HG03378 (cell line): ENCODE data around the gene CHST6.
"Not testable (repeated sequence)": the region's sequence is repeated elsewhere in the genome, so short reads cannot be mapped to it uniquely, and the experiment has no call there.

Experiments
- ATAC-seq: cut with Tn5 transposase; IDR thresholded peaks from one replicate; pipeline ENCODE4 v1.9.1; 2021; ENCODE audit warnings: mild to moderate bottlenecking, moderate library complexity; ENCODE audit not compliant: unreplicated experiment

The CHST6 gene

DNA sequence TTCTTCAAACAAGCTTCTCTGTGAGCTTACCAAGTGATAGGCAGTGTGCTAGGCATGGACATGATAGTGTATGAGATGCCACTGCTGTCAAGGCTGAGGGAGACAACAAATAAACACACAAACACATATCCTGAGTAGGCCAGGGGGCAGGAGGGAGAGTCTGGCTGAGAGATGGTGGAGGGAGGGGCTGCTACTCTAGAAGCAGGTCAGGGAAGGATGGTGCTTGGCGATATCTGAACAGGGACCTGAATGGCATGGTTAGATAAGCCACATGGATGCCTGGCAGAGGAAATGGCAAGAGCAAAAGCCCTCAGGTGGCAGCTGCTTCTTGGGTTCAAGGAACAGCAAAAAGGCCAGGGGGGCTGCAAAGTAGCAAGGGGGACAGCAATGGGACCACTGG, 8.6 kb upstream of the CHST6 start:
- ATAC-seq: no peak

DNA sequence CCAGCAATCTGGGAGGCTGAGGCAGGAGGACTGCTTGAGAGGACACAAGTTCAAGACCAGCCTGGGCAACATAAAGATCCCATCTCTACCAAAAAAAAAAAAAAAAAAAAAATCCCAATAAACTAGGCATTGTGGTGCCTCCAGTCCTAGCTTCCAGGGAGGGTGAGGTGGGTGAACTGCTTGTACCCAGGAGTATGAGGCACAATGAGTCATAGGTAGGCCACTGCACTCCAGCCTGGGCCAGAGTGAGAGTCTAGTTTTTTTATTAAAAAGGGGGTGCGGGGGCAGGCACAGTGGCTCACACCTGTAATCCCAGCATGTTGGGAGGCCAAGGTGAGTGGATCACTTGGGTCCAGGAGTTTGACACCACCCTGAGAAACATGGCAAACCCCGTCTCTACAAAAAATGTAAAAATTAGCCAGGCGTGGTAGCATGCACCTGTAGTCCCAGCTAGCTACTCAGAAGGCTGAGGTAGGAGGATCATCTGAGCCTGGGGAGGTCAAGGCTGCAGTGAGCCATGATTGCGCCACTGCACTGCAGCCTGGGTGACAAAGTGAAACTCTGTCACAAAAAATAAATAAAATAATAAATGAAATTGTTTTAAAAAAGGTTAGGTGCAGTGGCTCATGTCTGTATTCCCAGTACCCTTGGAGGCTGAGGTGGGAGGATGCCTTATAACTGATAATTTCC, 7.8 kb upstream of the CHST6 start:
- ATAC-seq: no peak

DNA sequence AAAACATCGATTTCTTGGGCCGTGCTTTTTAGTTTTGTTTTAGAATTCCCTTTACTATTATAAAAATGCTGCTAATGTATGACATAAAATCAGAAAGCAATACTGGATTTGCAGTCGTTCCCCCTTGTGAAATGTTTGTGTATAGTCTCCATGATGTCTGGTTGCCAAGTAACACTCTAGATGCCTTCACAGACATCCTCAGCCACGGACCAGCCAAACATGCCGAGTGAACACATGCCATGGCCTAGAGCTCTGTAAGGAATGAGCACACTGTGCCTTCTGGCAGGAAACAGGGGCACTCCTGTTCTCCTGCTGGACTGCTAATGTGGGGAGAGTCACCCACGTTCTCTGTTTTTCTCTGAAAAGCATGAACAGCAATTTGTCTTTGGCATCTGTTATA, 6.6 kb upstream of the CHST6 start:
- not testable (repeated sequence) for ATAC-seq

DNA sequence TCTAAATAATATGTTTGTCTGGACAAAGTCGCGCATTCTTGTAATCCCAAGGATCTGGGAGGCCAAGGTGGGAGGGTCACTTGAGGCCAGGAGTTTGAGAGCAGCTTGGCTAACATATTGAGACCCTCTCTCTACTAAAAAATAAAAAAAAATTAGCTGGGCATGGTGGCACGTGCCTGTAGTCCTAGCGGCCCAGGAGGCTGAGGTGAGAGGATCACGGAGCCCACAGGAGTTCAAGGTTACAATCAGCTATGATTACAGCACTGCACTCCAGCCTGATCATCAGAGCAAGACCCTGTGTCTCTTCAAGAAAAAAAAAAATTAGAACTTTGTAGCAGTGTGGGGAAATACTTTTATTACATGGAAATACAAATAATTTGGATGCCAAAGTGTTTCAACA, 6.1 kb upstream of the CHST6 start:
- no peak for ATAC-seq

DNA sequence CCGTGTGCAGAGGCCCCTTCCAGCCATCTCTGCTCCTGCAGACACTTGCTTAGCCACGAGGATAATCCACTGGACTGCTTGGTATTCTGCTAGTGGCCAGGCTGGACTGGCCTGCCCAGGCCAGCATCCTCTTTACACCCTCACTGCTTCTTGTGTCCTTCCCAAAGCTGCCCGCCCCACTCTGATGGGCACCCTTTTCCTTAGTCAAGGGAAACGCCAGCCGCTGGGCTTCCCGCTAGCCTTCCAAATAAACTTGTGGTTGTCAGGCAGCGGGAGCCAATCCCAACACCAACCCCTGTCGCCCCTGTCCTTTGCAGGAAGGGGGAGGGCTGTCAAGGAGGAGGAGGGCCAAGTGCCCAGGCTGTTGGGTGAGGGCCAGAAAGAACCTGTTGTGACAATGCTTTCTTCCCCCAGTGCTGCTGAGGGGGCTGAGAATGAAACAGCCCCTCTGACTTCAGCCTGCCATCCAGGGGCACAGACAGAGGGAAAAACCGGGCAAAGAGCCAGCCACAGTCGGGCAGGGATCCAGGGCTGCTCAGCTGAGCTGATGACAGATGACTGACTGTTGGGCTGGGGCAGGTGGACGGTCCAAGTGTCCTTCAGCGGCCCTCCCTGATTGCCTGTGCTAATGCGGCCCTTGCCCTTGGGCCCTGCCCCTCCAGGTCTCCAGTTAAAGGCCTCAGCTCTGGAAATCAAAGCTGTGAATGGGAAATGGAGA, 3.5 kb upstream of the CHST6 start:
- not testable (repeated sequence) for ATAC-seq

DNA sequence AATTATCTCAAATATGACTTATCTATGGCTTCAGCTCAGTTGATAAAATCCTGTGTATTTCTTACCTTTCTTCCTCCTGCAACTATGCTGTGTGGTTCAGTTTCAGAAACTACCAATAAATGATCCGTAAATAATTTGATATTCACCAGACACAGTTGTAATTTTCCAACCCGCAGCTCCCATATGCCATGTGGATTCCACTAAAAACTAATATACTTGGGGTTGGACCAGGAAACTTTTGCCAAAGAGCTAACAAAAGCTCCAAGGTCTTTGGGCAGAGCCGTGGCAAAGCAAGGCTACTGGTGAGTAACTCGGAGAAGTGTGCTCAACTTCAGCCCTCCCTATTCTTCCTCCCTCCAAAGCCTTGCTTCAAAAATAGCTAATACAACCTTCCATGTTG, 2.3 kb upstream of the CHST6 start:
- ATAC-seq: no peak

DNA sequence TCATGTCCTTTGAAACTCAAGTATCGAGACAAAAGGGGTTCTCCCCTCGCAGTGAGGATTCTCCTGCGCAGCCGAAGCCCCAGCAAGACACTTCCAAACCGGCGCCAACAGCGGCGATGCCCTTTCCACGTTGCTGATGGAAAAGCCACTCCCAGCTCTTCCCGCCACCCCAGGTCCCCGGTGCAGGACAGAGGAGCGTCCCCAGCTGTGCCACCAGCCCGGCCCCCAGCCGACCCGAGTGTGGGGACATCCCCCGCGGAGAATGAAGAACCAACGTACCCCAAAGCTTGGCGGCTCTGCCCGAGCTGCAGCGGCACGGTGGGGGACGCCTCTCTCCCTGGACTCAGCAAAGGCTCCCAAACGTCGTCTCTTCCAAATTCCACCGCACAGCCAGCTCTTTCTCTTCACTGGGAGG, 573 bp downstream of the CHST6 start:
- no peak for ATAC-seq

DNA sequence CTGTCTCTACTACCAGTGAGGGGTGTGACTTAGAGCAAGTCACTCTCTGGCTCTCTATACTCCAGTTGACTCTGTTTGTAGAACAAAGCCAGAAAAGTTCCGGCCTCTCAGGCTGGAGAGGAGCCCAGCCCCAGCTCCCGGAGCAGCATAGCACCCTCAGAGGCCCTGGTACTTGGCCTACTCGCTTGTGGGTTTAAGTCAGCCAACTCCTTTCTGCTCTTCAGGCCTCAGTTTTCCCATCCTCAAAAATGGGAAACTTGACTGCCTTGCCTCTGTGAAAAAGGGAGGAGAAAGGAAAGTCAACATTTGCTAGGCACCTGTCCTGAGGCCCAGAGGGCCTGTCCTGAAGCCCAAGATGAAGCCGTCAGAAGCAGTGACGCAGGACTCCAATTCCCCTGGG, 1.1 kb downstream of the CHST6 start:
- ATAC-seq: no peak

DNA sequence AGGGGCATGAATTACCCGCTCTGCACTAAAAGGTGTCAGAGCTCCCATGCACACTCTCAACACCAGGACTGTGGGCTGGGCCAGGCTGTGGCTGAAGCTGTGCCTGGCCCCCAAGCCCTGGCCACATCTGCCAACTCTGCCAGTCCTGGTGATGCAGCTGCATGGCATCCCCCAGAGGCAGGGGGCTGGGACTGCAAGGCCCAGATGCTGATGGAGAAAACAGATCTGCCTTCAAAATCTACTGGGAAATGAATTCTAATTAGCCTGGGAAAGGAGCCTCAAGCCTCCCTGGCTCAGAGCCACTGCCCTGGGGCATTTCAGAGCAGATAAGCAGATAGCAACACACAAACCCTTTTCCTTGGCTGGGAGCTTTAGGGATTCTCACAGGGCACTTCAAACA, 3.4 kb downstream of the CHST6 start:
- no peak for ATAC-seq

DNA sequence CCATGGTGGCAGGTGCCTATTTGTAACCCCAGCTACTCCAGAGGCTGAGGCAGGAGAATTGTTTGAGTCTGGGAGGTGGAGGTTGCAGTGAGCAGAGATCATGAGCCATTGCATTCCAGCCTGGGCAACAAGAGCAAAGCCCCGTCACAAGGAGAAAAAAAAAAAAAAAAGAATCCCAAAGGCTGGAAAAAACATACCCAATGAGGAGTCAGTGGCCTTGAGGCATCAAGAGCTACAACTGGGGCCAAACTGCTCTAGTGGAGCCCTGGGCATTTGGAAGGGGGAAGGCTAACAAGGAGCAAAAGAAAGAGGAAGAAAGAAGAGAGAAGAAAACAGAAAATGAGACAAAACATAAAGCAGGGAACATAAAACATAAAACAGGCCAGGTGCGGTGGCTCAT, 6.9 kb downstream of the CHST6 start:
- ATAC-seq: no peak

DNA sequence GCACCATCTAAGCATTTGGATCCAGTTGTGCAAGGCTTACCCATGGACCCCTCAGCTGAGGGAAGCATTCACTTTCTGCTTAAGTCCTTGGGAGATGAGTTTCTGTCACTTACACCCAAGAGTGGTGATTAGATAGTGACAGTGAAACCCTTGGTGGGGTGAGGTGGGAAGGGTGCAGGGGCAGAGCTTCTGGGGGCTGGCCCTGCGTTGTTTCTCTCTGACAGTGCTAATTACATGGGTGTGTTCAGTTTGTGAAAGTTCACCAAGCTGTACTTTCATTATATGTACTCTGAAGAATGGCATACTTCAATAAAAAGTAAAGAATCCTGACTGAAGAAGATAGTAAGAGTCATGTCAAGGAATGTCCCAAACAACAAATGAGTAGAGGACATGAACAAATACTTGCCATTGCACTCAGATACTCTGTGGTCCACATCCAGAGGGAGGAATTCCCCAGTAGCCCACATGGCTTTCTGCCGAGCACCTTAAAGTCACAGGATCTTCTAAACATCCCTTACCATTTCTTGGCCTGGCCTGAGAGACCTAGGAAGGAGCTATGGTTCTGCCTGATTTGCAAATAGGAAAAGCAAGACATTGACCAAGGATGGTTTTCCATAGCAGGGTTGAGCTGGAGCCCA, 8.4 kb downstream of the CHST6 start:
- ATAC-seq: peak; percentile 56

DNA sequence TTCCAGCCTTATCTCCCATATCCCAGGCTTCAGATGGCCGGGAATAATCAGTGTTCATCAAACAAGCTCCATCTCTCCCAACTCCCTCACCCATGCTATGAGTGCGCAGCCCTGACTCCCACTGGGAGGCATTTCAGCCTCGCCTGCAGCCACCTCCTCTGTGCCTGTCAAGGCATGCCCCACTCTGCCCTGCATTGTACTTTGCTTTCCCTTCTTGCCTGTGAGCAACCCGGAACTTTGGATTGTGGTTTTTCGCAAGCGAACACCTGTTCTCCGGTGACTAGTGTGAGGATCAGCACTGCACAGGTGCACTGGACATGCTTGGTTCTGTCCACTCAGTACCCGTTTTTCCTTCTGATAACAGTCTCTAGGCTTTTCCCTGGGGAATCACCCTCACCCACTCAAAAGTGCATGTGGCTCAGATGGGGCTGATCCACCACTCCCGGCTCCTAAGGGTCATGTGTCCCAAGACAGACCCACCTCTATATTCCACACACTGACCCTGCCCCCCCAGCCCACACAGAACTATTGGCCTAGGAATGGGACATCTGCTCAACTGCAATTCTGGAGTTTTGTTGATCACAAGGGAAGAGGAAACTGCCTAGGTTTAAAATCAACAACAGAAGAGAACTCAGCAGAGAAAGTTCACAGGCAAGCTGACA, 9.1 kb downstream of the CHST6 start:
- ATAC-seq: no peak

DNA sequence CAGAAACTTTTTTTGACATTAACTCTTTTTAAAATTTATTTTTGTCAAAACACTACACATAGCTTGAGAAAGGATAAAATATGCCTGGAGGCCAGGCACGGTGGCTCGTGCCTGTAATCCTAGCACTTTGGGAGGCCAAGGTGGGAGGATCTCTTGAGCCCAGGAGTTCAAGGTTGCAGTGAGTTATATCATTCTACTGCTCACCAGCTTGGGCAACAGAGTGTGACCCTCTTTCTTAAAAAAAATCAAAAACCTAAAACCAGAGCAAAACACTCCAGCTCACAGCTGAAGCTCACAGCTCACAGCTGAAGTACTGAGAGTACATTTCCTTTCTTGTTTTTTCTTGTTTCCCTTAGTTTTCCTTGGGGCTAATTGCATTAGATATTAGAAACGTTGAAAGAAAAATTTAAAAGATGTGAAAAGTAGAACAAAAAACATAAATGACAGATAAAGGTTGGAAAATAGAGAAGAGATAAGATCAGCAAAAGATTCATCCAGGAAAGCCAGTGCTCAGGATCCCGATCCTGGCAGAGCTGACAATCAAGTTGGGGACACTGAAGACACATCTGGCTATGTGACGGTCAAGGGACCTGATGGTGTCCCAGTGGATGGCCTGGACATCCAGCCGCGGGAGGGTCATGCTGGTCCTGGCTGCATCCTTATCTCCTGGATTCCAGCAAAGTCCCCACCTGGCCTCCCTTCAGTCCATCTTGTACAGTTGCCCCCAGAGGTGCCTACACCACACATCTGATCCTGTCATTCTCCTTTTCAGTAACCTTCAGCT, 9.8 kb downstream of the CHST6 start:
- ATAC-seq: no peak

DNA sequence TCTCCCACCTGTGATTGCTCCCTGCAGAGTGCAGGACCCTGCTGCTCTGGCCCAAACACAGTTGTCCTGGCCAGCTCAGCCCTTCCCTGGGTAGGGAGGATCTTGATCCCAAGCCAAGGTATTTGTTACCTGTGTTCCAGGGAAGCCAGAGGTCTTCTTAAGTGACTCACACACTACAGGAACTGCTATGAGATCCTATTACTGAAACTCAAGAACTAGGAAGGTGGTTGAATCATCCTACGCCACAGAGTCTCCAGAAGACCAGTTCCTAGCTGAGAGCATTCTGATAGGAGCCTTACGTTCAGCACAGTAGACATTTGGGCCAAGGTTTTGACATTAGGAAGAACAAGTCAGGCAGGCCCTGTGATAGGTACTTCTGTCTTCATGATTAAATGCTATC, 12.0 kb downstream of the CHST6 start:
- no peak for ATAC-seq

DNA sequence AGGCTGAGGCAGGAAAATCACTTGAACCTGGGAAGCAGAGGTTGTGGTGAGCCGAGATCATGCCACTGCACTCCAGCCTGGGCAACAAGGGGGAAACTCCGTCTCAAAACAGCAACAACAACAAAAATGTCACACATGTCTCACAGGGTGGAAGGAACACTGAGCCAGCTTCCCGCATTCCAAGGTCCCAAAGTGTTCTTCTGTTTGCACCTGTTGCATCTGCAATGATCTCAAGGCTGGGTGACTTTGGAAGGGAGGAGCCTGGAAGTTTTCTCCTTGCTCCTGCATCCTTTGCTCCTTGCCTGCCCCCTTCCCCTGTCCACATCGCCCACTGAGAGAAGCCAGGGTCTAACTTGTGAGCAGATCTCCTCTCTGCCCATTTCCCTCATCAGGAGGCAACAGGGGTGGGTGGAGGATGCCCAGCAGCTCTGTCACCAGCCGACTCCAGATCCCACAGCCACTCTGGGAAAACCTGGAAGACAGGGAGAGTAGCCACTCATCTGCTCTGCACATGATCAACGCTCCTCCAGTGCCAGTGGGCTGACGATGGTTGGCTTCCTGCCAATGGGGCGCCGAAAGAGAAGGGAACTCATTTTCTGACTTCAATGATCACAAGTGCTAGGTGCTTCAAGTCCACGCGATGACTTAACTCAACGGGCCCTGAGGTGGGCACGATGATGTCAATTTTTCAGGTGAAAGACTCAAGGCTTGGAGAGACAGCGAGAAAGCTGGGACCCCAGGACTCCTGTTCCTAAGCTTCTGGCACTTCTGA, 12.6 kb downstream of the CHST6 start:
- no peak for ATAC-seq

DNA sequence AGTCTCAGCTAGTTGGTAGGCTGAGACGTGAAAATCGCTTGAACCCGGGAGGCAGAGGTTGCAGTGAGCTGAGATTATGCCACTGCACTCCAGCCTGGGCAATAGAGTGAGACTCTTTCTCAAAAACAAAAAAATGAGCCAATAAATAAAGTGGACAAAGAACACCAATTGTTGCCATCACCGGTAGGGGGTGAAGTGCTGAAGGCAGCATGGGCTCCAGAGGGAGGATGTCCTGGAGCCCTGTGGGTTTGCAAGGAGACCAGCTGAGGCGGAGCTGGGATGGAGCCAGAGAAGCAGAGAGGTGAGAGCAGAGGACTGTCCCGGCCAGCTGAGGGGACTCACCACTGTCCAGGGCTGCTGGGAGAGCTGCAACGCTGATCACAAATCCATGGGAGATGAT, 13.8 kb downstream of the CHST6 start:
- no peak for ATAC-seq

DNA sequence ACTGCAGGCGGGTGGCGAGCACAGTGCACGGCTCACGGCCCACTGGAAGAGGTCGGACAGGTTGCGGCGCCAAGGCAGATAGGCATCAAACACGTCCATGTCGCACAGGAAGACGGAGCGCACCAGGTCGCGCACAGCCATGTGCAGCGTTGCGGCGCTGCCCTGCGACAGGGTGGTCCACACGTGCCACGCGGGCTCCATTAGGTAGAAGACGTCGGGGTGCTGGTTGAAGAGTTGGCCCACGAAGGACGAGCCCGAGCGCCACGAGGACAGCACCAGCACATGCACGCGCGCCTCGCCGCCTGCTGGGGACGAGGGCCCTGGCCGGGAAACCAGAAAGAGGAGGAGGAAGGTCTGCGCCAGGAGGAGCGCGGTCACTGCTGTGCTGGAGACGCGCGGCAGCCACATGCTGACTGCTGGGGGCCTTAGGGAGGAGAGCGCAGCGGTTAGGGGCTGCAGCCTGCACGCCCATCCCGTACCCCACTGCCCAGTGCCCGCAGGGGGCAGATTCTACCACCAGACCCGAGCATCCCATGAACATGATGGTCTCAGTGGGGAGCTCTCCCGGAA, 15.7 kb downstream of the CHST6 start:
- no peak for ATAC-seq

DNA sequence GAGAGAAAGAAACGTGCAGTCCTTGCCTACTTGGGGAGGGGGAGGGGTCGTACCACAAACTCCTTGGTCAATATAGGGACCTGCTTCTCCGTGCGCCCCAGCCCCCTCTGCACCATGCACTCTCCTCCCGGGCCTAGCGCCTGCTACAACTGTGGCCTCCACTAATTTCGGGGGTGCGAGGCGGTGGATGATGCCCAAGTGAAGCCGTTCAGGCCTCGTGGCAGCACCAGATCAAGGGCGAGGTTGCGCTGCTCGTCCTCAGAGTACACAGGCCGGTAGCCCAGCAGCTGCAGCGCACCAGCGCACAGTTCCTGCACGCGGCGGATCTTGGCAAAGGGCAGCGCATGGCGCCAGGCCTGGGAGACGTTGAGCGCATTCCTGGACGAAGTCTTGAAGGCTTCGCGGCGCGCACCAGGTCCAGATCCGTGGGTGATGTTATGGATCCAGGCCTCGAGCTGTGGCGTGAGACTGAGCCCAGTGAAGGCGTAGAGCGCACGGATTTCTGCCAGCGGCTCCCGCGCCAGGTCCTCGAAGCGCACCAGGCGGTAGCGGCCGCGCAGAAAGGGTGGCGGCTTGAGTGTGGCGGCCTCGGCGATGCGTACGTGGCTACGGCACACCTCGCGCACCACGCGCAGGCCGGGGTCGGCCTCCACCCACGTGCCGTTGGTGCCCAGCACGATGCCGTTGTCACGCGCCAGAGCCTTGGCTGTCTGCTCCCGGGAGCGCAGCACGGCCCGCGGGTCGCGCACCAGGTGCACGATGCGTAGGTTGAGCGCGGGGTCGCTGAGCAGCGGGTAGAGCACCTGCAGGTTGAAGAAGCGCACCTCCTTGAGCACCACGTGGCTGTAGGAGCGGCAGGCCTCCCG, 16.5 kb downstream of the CHST6 start:
- no peak for ATAC-seq
